HG03060 (cell line): ENCODE data around the gene CPTP.

Experiments used
- ATAC-seq: cut with Tn5 transposase; IDR thresholded peaks from one replicate; pipeline ENCODE4 v1.9.1; 2021; ENCODE audit warnings: low read depth, moderate number of reproducible peaks; ENCODE audit not compliant: unreplicated experiment

Gene CPTP

DNA sequence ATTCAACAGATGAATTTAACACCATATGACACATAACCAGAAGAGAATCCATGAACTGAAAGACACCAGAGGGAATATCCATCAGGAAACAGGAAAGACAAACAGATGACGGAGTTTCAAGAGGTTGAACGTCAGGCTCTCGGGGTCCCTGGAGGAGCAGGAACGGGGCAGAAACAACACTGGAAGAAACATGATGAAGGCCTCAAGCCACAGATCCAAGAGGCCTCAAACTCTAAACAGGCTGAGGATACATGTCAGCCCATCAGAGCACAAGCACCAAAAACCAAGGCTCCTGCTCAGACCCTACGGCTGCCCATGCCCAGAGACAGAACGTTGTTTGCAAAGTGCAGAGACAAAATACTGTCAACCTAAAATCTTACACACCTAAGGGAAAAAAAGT, 7.2 kb upstream of the CPTP start:
- ATAC-seq: no peak

DNA sequence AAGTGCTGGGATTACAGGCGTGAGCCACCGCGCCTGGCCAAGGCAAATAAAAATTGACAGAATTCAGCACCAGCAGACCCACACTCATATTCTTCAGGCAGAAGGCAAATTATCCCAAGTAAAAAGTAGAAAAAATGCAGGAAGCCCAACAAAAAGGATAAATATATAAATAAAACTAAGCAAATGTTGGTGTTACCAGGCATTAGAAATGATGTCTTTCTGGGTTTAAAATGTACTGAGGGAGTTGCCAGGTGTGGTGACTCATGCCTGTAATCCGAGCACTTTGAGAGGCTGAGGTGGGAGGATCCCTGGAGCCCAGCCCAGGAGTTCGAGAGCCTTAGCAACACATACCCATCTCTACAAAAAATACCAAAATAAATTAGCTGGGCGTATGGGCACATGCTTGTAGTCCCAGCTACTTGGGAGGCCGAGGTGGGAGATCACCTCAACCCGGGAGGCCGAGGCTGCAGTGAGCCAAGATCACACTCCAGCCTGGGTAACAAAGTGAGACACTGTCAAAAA, 6.4 kb upstream of the CPTP start:
- ATAC-seq: no peak

DNA sequence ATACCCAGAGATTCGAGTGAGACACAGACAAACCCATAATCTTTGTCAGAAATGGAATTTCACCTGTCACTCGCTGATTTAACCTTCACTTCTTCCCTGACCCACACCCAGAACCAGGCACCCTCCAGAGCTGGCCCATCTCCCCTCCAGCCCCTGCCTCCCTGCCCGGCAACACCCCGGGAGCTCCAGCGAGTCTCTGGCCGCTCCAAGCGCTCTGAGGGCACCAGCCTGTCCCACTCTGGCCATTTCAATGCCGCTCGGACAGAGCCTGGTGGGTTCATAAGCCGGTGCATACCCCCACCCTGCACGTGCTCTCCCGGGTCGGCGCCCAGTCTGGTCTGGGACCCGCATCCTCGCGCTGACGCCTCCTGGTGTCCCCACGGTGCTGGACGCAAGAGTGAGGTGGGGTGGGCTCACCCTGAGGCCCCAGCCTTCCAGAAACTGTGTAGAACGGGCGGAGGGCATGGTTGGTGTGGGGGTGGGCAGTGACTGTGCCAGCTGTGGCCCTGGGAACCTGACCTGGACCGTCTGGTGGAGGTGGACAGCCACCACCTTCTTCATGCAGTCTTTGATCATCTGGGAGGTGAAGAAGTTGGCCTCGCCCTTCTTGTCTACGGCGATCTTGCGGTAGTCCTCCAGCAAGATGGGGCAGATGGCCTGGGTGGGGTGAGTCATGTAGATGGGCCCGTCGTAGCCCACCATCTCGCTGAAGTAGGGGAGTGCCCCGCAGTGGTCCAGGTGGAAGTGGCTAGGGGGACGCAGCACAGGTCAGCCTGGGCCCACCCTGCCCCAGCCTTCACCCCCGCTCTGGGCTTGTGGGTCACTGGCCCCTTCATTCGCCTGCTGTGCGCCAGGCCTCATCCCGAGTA, 5.6 kb upstream of the CPTP start:
- ATAC-seq: no peak

DNA sequence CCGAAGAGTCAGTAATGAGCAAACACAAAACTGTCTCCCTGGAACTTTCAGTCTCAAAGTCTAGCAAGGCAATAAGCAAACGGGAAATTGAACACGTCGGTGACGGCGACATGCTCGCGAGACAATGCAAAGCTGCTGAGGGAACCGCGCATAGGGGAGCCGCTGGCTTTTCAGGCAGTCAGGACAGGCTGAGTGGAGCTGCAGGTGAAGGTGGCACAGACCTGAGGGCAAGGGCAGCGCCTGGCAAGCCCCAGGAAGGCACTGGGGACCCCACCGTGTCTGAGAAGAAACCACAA, 5.0 kb upstream of the CPTP start:
- ATAC-seq: no peak

DNA sequence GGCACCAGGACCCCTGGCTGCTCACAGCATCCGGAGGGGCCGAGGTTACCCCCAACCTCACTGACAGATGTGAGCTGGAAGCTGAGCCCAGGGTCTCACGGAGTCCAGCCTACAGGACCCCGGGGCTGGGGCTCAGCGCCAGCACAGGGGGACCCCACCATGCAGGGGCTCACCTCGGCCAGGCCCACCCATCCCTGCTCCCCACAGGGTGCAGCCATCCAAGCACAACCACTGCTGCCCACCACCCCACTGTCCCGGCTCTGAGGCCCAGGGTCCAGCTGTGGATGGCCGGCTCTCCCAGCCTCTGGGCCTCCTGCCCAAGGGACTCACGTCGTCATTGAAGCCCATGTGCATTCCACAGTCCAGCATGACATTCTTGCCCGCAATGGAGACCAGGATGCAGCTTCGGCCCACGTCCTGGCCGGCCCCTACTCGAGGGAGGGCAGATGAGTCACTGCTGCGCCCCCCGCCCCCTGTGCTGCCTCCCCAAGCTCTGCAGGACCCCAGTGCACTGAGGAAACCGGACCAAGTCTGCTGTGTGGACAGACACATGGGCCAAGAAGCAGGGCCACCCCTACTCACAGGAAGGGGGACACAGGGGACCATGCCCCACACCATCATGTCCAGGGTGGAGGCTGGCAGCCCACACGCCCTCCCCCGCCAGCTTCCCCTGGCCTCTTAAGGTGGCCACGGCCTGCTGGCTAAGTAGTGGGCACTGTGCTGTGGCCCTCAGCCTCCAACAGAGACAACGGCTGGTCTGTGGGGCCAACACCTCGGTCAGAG, 3.7 kb upstream of the CPTP start:
- ATAC-seq: no peak

DNA sequence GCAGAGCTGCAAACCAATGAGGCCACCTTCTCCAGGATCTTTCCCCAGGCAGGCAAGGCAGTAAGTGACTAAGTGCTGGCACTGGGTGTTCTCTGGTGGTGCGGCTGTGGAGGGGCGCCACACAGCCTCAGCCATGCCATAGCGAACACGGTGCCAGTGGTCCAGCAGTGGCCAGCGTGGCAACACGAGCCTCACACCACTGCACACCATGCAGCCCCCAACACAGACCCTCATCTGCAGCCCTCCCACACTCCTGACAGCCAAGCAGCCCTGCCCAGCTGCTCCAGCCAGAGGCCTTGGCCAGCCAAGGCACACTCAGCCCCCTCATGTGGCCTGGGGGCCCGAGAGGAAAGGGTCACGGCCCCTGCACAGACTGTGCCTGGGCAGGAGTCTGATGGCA, 3.1 kb upstream of the CPTP start:
- ATAC-seq: no peak

DNA sequence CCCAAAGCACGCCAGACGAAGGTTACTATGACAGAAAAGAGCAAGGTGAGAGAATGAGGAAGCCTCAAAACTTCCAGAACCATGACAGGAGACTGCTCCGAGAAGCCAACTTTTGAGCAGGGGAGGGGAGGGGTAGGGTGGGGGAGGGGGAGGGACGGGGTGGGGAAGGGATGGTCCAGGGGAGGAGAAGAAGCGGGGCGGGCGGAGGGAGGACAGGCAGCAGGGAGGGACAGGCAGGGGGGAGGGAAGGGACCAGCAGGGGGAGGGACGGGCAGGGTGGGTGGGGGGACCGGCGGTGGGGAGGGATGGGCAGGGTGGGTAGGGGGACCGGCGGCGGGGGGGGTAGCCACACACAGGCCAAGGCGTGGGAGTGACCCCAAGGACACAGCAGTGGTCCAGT, 2.2 kb upstream of the CPTP start:
- ATAC-seq: no peak

DNA sequence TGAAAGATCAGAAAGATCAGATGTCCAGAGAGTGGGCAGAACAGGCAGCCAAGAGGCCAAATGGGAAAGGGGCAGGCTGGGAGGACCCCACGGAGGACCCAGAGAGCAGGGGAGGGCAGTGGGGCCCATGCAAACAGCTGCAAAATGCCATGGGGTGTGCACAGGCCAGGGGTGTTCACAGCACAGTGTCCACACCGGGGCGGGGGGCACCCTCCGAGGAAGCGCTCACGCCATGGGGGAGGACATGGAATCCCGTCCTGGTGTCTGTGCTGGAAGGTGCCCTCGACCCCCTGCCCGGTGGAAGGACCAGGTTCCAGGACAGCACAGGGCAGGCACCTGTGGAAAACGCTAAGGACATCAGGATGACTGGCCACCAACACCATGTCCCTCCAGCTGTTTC, 1.6 kb upstream of the CPTP start:
- ATAC-seq: no peak

DNA sequence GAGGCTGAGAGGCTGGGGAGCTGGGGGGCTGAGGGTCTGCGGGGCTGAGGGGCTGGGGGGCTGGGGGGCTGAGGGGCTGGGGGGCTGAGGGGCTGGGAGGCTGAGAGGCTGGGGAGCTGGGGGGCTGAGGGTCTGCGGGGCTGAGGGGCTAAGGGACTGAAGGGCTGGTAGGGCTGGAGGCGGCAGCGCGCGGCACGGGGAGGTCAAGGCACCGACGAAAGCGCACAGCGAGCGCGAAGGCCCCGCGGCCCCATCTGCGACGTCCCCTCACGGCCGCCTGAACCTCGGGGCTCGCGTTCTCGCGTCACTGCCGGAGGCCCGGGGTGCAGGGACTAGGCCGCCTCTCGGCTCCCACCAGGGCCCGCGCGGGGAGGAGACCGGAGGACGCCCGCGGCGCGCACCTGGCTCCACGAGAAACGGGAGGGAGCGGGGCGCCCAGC, 498 bp upstream of the CPTP start:
- peak; percentile 14 for ATAC-seq

DNA sequence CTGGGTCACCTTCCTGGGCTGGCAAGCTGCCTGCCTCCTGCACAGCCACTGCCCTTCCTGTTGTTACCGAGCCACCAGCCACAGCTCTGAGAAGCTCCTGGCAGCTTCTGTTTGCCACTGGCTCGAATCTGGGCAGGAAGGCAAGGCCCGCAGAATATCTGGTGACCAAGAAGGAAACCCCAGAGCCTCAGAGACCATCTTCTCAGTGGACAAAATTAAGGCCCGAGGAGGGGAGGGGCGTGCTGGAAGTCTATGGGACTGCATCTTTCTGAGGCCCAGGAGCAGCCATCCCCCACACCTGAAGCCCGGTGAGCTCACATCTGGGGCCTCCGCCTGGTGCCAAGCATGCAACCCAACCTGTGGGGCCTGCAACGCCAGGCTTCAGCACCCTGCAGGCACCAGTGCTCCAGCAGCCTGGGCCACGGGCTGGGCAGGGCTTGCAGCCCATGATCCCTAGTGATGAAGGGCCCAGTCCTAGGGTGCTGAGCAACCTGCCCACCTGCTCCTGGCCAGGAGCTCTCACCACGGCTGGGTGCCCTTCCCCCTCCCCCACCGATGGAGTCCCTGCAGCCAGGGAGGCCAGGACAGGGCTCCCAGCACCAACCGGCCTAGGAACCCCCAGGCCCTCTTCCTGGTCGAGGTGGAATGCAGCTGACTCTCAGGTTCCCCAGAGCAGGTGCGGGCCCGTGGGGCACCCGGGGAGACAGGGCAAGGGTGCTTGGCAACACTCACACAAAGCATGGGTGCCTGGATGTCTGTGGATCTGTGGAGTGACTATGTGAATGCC, 879 bp downstream of the CPTP start:
- ATAC-seq: no peak

DNA sequence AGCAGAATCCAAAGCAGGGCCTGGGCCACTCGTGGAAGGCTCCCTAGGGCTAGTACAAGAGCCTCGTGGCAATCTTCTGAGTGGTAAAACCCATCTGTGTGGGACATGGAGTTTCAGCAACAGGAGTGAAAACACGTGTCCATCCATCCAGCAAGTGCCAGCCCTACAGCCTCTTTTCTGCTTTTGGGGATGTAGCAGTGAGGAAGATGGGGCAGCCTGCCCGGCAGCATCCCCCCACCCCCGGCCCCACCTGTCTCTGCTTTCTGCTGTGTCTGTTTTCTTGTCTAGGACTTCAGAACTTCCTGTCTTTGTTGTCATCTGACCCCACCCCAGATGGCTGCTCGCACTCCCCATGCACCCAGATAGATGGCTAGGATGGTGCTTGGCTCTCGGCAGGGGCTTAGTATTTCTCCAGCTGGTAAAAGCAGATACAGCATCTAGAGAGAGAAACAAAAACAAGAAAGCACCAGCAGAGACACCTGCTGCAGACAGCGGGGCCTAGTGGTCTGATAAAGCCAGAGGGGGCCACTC, 1.5 kb downstream of the CPTP start:
- no peak for ATAC-seq

DNA sequence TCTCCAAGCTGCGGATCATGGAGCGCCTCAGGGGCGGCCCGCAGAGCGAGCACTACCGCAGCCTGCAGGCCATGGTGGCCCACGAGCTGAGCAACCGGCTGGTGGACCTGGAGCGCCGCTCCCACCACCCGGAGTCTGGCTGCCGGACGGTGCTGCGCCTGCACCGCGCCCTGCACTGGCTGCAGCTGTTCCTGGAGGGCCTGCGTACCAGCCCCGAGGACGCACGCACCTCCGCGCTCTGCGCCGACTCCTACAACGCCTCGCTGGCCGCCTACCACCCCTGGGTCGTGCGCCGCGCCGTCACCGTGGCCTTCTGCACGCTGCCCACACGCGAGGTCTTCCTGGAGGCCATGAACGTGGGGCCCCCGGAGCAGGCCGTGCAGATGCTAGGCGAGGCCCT, 2.7 kb downstream of the CPTP start:
- no peak for ATAC-seq

DNA sequence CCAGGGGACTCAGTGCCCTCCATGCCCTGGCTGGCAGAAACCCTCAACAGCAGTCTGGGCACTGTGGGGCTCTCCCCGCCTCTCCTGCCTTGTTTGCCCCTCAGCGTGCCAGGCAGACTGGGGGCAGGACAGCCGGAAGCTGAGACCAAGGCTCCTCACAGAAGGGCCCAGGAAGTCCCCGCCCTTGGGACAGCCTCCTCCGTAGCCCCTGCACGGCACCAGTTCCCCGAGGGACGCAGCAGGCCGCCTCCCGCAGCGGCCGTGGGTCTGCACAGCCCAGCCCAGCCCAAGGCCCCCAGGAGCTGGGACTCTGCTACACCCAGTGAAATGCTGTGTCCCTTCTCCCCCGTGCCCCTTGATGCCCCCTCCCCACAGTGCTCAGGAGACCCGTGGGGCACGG, 3.7 kb downstream of the CPTP start:
- ATAC-seq: no peak

DNA sequence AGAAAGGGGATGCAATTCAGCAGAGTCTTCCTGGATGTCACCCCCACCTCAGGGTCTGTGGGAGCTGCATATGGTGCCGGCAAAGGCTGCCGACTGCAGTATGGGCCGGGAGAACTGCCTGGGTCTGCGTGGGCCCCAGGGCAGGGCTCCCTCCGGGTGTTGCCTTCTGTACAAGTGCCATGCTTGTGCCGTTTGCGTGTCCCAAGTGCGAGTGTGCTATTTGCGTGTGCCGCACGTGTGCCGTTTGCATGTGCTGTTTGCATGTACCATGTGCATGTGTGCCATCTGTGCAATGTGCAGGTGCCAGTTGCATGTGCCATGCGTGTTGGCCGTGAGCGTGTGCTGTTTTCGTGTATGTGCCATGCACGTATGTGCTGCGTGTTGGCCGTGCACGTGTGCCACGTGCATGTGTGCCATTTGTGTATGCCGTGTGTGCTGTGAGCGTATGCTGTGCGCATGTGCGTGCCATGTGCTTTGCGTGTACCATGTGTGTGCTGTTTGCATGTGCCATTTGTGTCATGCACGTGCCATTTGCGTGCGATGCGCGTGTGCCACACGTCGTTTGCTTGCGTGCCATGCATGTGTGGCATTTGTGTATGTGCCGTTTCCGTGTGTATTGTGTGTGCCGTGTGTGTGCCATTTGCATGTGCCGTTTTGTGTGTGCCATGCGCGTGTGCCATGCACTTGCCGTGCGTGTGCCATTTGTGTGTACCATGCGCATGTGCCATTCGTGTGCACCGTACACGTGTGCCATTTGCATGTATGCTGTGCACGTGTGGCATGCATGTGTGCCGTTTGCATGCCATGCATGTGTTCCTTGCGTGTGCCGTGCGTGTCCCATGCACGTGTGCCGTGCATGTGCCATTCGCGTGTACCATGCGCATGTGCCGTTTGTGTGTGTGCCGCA, 5.0 kb downstream of the CPTP start:
- ATAC-seq: no peak

DNA sequence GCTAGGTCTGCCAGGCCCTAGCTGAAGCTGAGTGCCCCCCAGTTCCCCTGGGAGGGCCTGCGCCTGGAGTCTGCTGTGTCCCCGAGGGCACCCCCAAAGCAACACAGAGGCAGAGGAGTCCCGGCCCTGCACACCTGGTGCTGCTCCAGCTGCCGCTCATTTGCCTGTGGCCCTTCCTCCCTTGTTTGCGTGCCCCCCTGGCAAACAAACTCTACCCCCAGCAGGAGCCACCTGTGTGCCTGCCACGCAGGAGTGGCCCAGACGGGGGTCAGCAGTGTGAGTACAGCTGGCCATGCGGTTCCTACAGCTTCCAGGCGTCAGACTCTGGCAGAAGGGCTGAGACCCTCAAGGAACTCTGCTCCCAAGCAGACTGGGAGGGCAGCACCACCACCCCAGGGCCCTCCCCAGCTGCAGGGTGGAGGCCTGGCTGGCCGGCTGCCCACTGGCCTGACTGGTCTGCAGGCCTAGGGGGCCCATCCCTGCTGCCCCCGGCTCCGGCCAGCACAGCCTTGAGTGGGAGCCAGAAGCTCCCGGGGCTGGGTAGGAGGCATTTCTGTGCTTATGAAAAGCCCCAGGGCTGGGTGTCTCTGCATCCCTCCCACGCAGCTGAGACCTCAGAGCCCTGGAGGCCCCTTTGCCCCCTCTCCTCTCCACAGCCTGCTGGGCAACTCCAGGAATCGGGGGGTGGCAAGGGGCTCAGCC, 5.9 kb downstream of the CPTP start:
- ATAC-seq: no peak

DNA sequence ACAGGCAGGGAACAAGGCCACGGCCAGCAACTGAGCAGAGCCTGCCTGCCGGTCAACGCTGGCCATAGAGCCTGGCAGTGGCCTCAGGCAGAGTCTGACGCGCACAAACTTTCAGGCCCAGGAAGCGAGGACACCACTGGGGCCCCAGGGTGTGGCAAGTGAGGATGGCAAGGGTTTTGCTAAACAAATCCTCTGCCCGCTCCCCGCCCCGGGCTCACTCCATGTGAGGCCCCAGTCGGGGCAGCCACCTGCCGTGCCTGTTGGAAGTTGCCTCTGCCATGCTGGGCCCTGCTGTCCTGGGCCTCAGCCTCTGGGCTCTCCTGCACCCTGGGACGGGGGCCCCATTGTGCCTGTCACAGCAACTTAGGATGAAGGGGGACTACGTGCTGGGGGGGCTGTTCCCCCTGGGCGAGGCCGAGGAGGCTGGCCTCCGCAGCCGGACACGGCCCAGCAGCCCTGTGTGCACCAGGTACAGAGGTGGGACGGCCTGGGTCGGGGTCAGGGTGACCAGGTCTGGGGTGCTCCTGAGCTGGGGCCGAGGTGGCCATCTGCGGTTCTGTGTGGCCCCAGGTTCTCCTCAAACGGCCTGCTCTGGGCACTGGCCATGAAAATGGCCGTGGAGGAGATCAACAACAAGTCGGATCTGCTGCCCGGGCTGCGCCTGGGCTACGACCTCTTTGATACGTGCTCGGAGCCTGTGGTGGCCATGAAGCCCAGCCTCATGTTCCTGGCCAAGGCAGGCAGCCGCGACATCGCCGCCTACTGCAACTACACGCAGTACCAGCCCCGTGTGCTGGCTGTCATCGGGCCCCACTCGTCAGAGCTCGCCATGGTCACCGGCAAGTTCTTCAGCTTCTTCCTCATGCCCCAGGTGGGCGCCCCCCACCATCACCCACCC, 6.7 kb downstream of the CPTP start, which contains the start of gene TAS1R3:
TSS of gene TAS1R3 (plus strand) at position 213 of the 898 bp plus-strand sequence. CDS start at position 279, 66 bp downstream.
- ATAC-seq: no peak

DNA sequence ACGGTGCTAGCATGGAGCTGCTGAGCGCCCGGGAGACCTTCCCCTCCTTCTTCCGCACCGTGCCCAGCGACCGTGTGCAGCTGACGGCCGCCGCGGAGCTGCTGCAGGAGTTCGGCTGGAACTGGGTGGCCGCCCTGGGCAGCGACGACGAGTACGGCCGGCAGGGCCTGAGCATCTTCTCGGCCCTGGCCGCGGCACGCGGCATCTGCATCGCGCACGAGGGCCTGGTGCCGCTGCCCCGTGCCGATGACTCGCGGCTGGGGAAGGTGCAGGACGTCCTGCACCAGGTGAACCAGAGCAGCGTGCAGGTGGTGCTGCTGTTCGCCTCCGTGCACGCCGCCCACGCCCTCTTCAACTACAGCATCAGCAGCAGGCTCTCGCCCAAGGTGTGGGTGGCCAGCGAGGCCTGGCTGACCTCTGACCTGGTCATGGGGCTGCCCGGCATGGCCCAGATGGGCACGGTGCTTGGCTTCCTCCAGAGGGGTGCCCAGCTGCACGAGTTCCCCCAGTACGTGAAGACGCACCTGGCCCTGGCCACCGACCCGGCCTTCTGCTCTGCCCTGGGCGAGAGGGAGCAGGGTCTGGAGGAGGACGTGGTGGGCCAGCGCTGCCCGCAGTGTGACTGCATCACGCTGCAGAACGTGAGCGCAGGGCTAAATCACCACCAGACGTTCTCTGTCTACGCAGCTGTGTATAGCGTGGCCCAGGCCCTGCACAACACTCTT, 7.6 kb downstream of the CPTP start:
- ATAC-seq: no peak
